ENCODE results near the gene ENOX2. TPM values are rescaled to one million over a fixed set of nuclear protein-coding genes. Genes with fewer than 3 reads are reported as not detected.

ENOX2 gene
- total RNA-seq, 4 donors from 2014 or later = 8.0 to 28.0 (median 15.2) TPM

DNA sequence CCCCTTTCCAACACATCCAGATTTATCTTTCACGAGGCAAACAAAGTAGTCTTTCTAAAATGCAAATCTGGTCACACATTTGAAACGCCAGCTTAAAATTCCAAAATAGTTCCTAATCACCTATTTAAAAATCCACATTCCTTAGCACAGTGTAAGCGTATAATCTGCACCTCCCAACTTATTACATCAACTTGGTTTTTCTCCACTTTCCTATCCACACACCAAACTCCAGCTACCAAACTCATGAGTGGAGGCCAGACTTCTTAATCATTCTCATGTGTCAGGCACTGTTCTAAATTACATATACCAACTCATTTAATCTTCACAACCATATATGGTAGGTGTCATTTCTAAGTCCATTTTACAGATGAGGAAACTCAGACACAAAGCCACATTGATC, 33.8 kb downstream of the ENOX2 start:
- H3K36me3 ChIP-seq = no peaks in the 10 kb centered on the region
- H3K9me3 ChIP-seq = no peaks in the 10 kb centered on the region
- no peaks in the 10 kb centered on the region for H3K4me1 ChIP-seq
- no peak overlapping the region for H3K27ac ChIP-seq
- H3K4me3 ChIP-seq = no peak overlapping the region
- peaks cover 0 to 4% of the 10 kb centered on the region in 2 donors for H3K27me3 ChIP-seq
- no peak for TF ChIP-seq POLR2A (IDR thresholded peaks at IDR 0.05)
- TF ChIP-seq, protein P1, sequence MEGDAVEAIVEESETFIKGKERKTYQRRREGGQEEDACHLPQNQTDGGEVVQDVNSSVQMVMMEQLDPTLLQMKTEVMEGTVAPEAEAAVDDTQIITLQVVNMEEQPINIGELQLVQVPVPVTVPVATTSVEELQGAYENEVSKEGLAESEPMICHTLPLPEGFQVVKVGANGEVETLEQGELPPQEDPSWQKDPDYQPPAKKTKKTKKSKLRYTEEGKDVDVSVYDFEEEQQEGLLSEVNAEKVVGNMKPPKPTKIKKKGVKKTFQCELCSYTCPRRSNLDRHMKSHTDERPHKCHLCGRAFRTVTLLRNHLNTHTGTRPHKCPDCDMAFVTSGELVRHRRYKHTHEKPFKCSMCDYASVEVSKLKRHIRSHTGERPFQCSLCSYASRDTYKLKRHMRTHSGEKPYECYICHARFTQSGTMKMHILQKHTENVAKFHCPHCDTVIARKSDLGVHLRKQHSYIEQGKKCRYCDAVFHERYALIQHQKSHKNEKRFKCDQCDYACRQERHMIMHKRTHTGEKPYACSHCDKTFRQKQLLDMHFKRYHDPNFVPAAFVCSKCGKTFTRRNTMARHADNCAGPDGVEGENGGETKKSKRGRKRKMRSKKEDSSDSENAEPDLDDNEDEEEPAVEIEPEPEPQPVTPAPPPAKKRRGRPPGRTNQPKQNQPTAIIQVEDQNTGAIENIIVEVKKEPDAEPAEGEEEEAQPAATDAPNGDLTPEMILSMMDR (IDR thresholded peaks at IDR 0.05) = no peak
- no peak for TF ChIP-seq EP300 (IDR thresholded peaks at IDR 0.05)
- DNase-seq (ENCODE audit: low spot score in 2 of 2) = no peak
- WGBS, 2 donors = 63 to 76% methylated on average over 3 of the region's 3 CpGs

DNA sequence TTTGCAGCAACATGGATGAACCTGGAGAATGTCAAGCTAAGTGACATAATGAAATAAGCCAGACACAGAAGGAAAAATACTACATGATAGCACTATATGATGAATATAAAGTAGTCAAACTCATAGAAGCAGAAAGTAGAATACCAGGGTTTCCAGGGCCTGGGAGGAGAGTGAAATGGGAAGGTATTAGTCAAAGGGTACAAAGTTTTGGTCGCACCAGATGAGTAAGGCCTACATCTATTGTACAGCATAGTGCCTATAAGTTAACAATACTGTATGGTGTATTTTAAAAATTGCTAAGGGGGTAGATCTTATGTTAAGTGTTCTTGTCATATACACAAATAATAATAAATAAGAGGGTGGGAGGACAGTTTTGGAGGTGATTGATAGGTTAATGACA, 41.5 kb downstream of the ENOX2 start:
- Histone ChIP-seq H3K36me3 (no peaks in the 10 kb centered on the region), H3K27me3 (peaks cover 0 to 4% of the 10 kb centered on the region in 2 donors), H3K4me3 (no peak overlapping the region), H3K27ac (no peak overlapping the region), H3K9me3 (no peaks in the 10 kb centered on the region), H3K4me1 (no peaks in the 10 kb centered on the region)
- whole genome bisulfite sequencing, 2 donors = 85 to 86% methylated on average over 1 of the region's 1 CpG
- TF ChIP-seq, protein P1 (IDR thresholded peaks at IDR 0.05) = no peak
- TF ChIP-seq EP300 (IDR thresholded peaks at IDR 0.05) (no peak), POLR2A (IDR thresholded peaks at IDR 0.05) (no peak)
- no peak for DNase-seq (ENCODE audit: low spot score in 2 of 2)

DNA sequence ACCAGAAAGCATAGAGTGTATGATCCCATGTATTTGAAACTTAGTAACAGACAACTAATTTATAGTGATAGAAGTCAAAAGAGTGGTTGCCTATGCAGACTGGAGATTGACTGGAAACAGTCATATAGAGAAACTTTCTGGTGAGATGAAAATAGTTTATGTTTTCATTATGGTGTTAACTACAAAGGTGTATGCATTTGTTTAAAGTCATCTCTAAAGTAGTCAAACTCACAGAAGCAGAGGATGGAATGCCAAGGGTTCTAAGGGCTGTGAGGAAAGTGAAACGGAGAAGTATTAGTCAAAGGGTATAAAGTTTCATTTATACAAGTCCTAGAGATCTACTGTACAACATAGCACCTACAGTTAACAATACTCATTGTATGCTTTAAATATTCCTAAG, 45.8 kb downstream of the ENOX2 start:
- TF ChIP-seq POLR2A (IDR thresholded peaks at IDR 0.05) (no peak), EP300 (IDR thresholded peaks at IDR 0.05) (no peak)
- TF ChIP-seq, protein P1 (IDR thresholded peaks at IDR 0.05) = no peak
- Histone ChIP-seq H3K27me3 (peaks cover 0 to under 1% of the 10 kb centered on the region in 2 donors), H3K27ac (no peak overlapping the region), H3K36me3 (no peaks in the 10 kb centered on the region), H3K4me1 (no peaks in the 10 kb centered on the region), H3K9me3 (no peaks in the 10 kb centered on the region), H3K4me3 (no peak overlapping the region)
- DNase-seq (ENCODE audit: low spot score in 2 of 2) = no peak
- WGBS, 2 donors = 61 to 89% methylated on average over 1 of the region's 1 CpG

DNA sequence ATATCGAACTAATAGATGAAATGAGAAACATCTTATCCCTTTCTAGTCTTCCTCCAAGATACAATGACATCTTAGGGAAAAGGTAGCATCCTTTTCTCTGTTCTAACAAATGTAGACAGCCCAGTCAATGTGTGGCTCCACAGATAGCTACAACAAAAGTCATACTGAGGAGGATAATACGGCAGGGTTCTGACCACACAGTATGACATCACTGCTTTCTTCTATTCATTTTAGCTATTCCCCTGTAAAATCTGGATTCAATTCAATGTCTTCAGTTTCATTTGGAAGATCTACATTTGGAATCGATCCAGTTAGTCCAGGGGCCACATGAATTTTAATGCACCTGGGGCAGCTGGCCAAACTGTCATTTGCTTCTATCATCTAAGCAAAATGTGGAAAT, 51.4 kb downstream of the ENOX2 start:
- H3K4me1 ChIP-seq = no peaks in the 10 kb centered on the region
- H3K4me3 ChIP-seq = no peak overlapping the region
- no peaks in the 10 kb centered on the region for H3K9me3 ChIP-seq
- no peaks in the 10 kb centered on the region for H3K36me3 ChIP-seq
- DNase-seq (ENCODE audit: low spot score in 2 of 2) = no peak
- no peaks in the 10 kb centered on the region for H3K27me3 ChIP-seq
- H3K27ac ChIP-seq = no peak overlapping the region
- TF ChIP-seq EP300 (IDR thresholded peaks at IDR 0.05) = no peak
- TF ChIP-seq, protein P1 (IDR thresholded peaks at IDR 0.05) = no peak
- no peak for TF ChIP-seq POLR2A (IDR thresholded peaks at IDR 0.05)
- WGBS, 2 donors = 72 to 85% methylated on average over 3 of the region's 3 CpGs

DNA sequence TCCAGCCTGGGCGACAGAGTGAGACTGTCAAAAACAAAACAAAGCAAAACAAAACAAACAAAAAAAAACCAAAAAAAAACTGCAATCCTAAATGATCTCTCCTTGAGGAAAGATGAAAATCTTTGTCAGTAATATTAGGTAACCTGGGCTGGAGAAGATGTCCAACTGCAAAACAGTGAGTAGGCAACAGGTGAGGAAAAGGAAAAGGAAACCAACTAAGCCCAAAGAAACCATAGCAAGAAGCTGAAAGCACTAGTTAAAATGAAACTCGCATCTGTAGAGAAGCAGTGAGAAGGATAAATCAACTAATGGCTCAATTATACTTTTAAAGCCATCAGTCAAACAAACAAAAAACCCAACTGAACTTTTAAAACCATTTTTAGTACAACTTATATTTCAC, 54.2 kb downstream of the ENOX2 start:
- TF ChIP-seq, protein P1 (IDR thresholded peaks at IDR 0.05) = no peak
- TF ChIP-seq EP300 (IDR thresholded peaks at IDR 0.05) = no peak
- TF ChIP-seq POLR2A (IDR thresholded peaks at IDR 0.05) = no peak
- H3K36me3 ChIP-seq = no peaks in the 10 kb centered on the region
- 70 to 90% methylated on average over 2 of the region's 2 CpGs for WGBS, 2 donors
- no peaks in the 10 kb centered on the region for H3K4me1 ChIP-seq
- H3K27me3 ChIP-seq = no peaks in the 10 kb centered on the region
- H3K4me3 ChIP-seq = no peak overlapping the region
- DNase-seq (ENCODE audit: low spot score in 2 of 2) = no peak
- no peaks in the 10 kb centered on the region for H3K9me3 ChIP-seq
- no peak overlapping the region for H3K27ac ChIP-seq

All from tibial nerve (tissue), 4 donors.